H1 (cell line): ENCODE data around the gene ARHGDIB. TPM values are rescaled to one million over a fixed set of nuclear protein-coding genes. Genes with fewer than 3 reads are reported as not detected.

Experiments
- CTCF ChIA-PET: fragments of 300-600 bp; sonication (Branson Sonifier 250); formaldehyde crosslinking; loops from one replicate; lab custom pipeline; 2021; ENCODE audit not compliant: partially characterized antibody; lab: Charles Lee
- POLR2A ChIA-PET: fragments of 300-600 bp; sonication (Branson Sonifier 250); formaldehyde crosslinking; loops from one replicate; lab custom pipeline; 2021; ENCODE audit warnings: inconsistent platforms; ENCODE audit not compliant: partially characterized antibody; lab: Charles Lee
- DNase-seq, 2 experiments: peaks; one replicate each; pipeline versions ENCODE4 v3.0.0 to v3.0.0-alpha.2; 2010 to 2022; ENCODE audit warnings: low spot score in 2 of 2, low read depth in 1 of 2, mixed read lengths in 1 of 2
- FAIRE-seq: peaks from 2 replicates; lab custom pipeline; 2011; peaks lifted over from hg19 to GRCh38; lab: Jason Lieb, UNC
- H2AFZ ChIP-seq: 2 replicates; pipeline ENCODE4 v1.8.1; 2012; ENCODE audit warnings: low read length, inconsistent platforms
- H2AK5ac ChIP-seq: 2 replicates; pipeline ENCODE4 v1.6.1; 2013; ENCODE audit warnings: low read depth, low read length
- H2BK120ac ChIP-seq: replicated peaks from 2 replicates; pipeline ENCODE3; 2013; ENCODE audit warnings: low read depth, low read length, inconsistent platforms
- H2BK12ac ChIP-seq: 2 replicates; pipeline ENCODE4 v1.6.1; 2013; ENCODE audit warnings: low read depth, low read length
- H2BK15ac ChIP-seq: 2 replicates; pipeline ENCODE4 v1.6.1; 2013; ENCODE audit warnings: low read length
- H2BK20ac ChIP-seq: 2 replicates; pipeline ENCODE4 v1.6.1; 2013; ENCODE audit warnings: low read length
- H2BK5ac ChIP-seq: 2 replicates; pipeline ENCODE4 v1.6.1; 2013; ENCODE audit warnings: low read depth, low read length
- H3K14ac ChIP-seq: 2 replicates; pipeline ENCODE4 v1.6.1; 2013; ENCODE audit warnings: inconsistent platforms; ENCODE audit not compliant: insufficient read length
- H3K18ac ChIP-seq: 2 replicates; pipeline ENCODE4 v1.6.1; 2013; ENCODE audit warnings: low read length; ENCODE audit errors: extremely low read depth
- H3K23ac ChIP-seq: 2 replicates; pipeline ENCODE4 v1.6.1; 2013; ENCODE audit warnings: inconsistent platforms; ENCODE audit not compliant: insufficient read length
- H3K23me2 ChIP-seq: 2 replicates; pipeline ENCODE4 v1.6.1; 2013; ENCODE audit warnings: low read depth, low read length
- H3K27ac ChIP-seq: 2 replicates; pipeline ENCODE4 v1.6.1; 2011; ENCODE audit warnings: low read depth, low read length, inconsistent platforms
- H3K27me3 ChIP-seq, 4 experiments: replicated peaks in 1 of 4; 1 replicate in 1 of 4; 2 replicates in 3 of 4; pipeline versions ENCODE4 v1.6.1 to v1.8.1; 2011 to 2013; ENCODE audit warnings: low read length in 3 of 4, mild to moderate bottlenecking in 3 of 4, inconsistent platforms in 2 of 4, mixed read lengths in 2 of 4, moderate library complexity in 1 of 4; ENCODE audit not compliant: control insufficient read depth in 3 of 4, insufficient read depth in 3 of 4; ENCODE audit errors: extremely low read depth in 1 of 4
- H3K36me3 ChIP-seq, 4 experiments: 2 replicates each; pipeline versions ENCODE4 v1.6.1 to v1.8.1; 2011 to 2013; ENCODE audit warnings: mild to moderate bottlenecking in 4 of 4, low read length in 3 of 4, moderate library complexity in 2 of 4, control low read depth in 1 of 4, inconsistent platforms in 1 of 4; ENCODE audit not compliant: insufficient read depth in 4 of 4, control insufficient read depth in 2 of 4
- H3K4ac ChIP-seq: replicated peaks from 2 replicates; pipeline ENCODE3; 2013; ENCODE audit warnings: low read length, low read depth, mixed read lengths, inconsistent platforms; ENCODE audit not compliant: insufficient read length
- H3K4me1 ChIP-seq, 4 experiments: replicated peaks in 1 of 4; 1 replicate in 1 of 4; 2 replicates in 3 of 4; pipeline versions ENCODE4 v1.6.1 to v1.8.1; 2011 to 2013; ENCODE audit warnings: low read length in 3 of 4, inconsistent platforms in 2 of 4, mixed read lengths in 1 of 4; ENCODE audit not compliant: insufficient read depth in 4 of 4, control insufficient read depth in 3 of 4
- H3K4me2 ChIP-seq, 2 experiments: 2 replicates each; pipeline versions ENCODE4 v1.6.1 to v1.8.1; 2011 to 2013; ENCODE audit warnings: low read depth in 2 of 2, low read length in 2 of 2, control low read depth in 1 of 2, inconsistent platforms in 1 of 2, mild to moderate bottlenecking in 1 of 2; ENCODE audit not compliant: insufficient read depth in 1 of 2
- H3K4me3 ChIP-seq, 4 experiments: fragments of 200-600, 300-600 bp in 1 of 4; sonication (generic), shearing (Covaris generic), sonication (Bioruptor Twin) in 1 of 4; 2 replicates each; pipeline versions ENCODE4 v1.5.1 to v1.8.1; 2011 to 2016; ENCODE audit warnings: low read length in 4 of 4, low read depth in 3 of 4, control low read depth in 2 of 4, inconsistent platforms in 2 of 4, mild to moderate bottlenecking in 2 of 4, mixed read lengths in 1 of 4, moderate library complexity in 1 of 4; ENCODE audit not compliant: insufficient read depth in 2 of 4; ENCODE audit errors: extremely low read depth in 1 of 4
- H3K56ac ChIP-seq: replicated peaks from 2 replicates; pipeline ENCODE3; 2013; ENCODE audit warnings: low read depth, mild to moderate bottlenecking, mixed read lengths, low read length, inconsistent platforms; ENCODE audit not compliant: insufficient read length
- H3K79me1 ChIP-seq: 2 replicates; pipeline ENCODE4 v1.6.1; 2013; ENCODE audit warnings: low read depth, low read length, control low read depth
- H3K79me2 ChIP-seq, 2 experiments: 2 replicates each; pipeline versions ENCODE4 v1.6.1 to v1.8.1; 2012 to 2013; ENCODE audit warnings: low read length in 2 of 2, mild to moderate bottlenecking in 2 of 2, inconsistent platforms in 1 of 2; ENCODE audit not compliant: insufficient read depth in 2 of 2, control insufficient read depth in 1 of 2
- H3K9ac ChIP-seq, 4 experiments: replicated peaks in 1 of 4; 1 replicate in 1 of 4; 2 replicates in 3 of 4; pipeline versions ENCODE4 v1.6.1 to v1.8.1; 2011 to 2013; ENCODE audit warnings: low read depth in 3 of 4, low read length in 3 of 4, control low read depth in 2 of 4, mild to moderate bottlenecking in 2 of 4, moderate library complexity in 2 of 4, inconsistent platforms in 1 of 4; ENCODE audit errors: extremely low read depth in 1 of 4
- H3K9me3 ChIP-seq, 2 experiments: 2 replicates each; pipeline versions ENCODE4 v1.6.1 to v1.8.1; 2012 to 2013; ENCODE audit warnings: mild to moderate bottlenecking in 2 of 2, moderate library complexity in 2 of 2, control low read depth in 1 of 2, inconsistent platforms in 1 of 2, low read depth in 1 of 2, low read length in 1 of 2, mixed read lengths in 1 of 2; ENCODE audit not compliant: insufficient read depth in 2 of 2
- H4K20me1 ChIP-seq, 2 experiments: replicated peaks in 1 of 2; 2 replicates each; pipeline versions ENCODE3 to v1.8.1; 2011 to 2013; ENCODE audit warnings: inconsistent platforms in 2 of 2, low read length in 2 of 2, mild to moderate bottlenecking in 1 of 2; ENCODE audit not compliant: insufficient read depth in 2 of 2, control insufficient read depth in 1 of 2
- H4K5ac ChIP-seq: 2 replicates; pipeline ENCODE4 v1.6.1; 2013; ENCODE audit warnings: low read length, low read depth, mixed read lengths, inconsistent platforms; ENCODE audit not compliant: insufficient read length
- H4K8ac ChIP-seq: 2 replicates; pipeline ENCODE4 v1.8.0; 2013; ENCODE audit warnings: mild to moderate bottlenecking, moderate library complexity, low read length, inconsistent platforms; ENCODE audit not compliant: insufficient read depth; ENCODE audit errors: extremely low read depth
- H4K91ac ChIP-seq: replicated peaks from 2 replicates; pipeline ENCODE3; 2013; ENCODE audit warnings: low read length, mixed read lengths, inconsistent platforms; ENCODE audit not compliant: insufficient read length
- CTBP2 ChIP-seq: IDR thresholded peaks from 2 replicates; pipeline ENCODE4 v1.7.0; 2011; ENCODE audit warnings: borderline replicate concordance, mild to moderate bottlenecking, moderate library complexity, mixed read lengths, low read length; ENCODE audit not compliant: insufficient read depth, insufficient read length
- RAD21 ChIP-seq, 2 experiments: IDR thresholded peaks in 1 of 2; conservative IDR thresholded peaks in 1 of 2; 2 replicates each; pipeline ENCODE4 v1.6.1; 2011; ENCODE audit warnings: low read depth in 2 of 2, low read length in 2 of 2, improper control_type of control experiment in 1 of 2, inconsistent platforms in 1 of 2, mild to moderate bottlenecking in 1 of 2, moderate library complexity in 1 of 2
- RXRA ChIP-seq: IDR thresholded peaks from 2 replicates; pipeline ENCODE4 v1.6.1; 2011; ENCODE audit warnings: low read depth, mild to moderate bottlenecking, low read length, moderate library complexity; ENCODE audit not compliant: insufficient read depth
- TAF7 ChIP-seq: optimal IDR thresholded peaks from 2 replicates; pipeline ENCODE3; 2011; ENCODE audit warnings: low read depth, mild to moderate bottlenecking, inconsistent platforms, low read length, moderate library complexity, borderline replicate concordance
- TEAD4 ChIP-seq: IDR thresholded peaks from 2 replicates; pipeline ENCODE4 v1.6.1; 2012; ENCODE audit warnings: low read depth, low read length, inconsistent platforms, mixed read lengths
- WGBS, 2 experiments: shearing (Covaris generic) in 1 of 2; methylation state at CpG; one replicate each; pipeline versions ENCODE4 v1.1.6 to v1.1.7; 2013 to 2015; ENCODE audit warnings: low lambda C conversion rate in 2 of 2, mixed read lengths in 2 of 2, inconsistent platforms in 1 of 2, low coverage in 1 of 2, missing lambda C conversion rate in 1 of 2; ENCODE audit not compliant: insufficient replicate concordance in 2 of 2, insufficient coverage in 1 of 2, insufficient read length in 1 of 2; ENCODE audit errors: extremely low coverage in 1 of 2, missing lambda C conversion rate in 1 of 2; 5-methylcytosine and 5-hydroxymethylcytosine counted together
- polyA plus RNA-seq, 7 experiments: library from polyadenylated mRNA; depleted of rRNA in 3 of 7; stranded (reverse) in 5 of 7; unstranded in 2 of 7; fragments of >200 nt in 5 of 7; fragments of 200-250 nt in 2 of 7; gene quantifications; 1 replicate in 5 of 7; 2 replicates in 1 of 7; 4 replicates in 1 of 7; pipeline versions ENCODE4 v1.2.1 to v1.2.3, GENCODE V29; 2011 to 2013; ENCODE audit warnings: missing spikeins in 2 of 7, mixed read lengths in 2 of 7
- total RNA-seq: library from RNA; stranded (reverse); fragmentation: NEBNext Ultra II Directional; extraction: Animal tissue kit (Norgen Biotek cat#: 25700); gene quantifications from 2 replicates; pipeline ENCODE4 v1.2.1, GENCODE V29; 2021
- TF ChIP-seq, protein P1 (sequence below), 3 experiments: IDR thresholded peaks; 1 replicate in 2 of 3; 2 replicates in 1 of 3; pipeline versions ENCODE4 v1.5.1 to v1.6.1; 2011; ENCODE audit warnings: low read length in 3 of 3, mild to moderate bottlenecking in 3 of 3, inconsistent platforms in 2 of 3, low read depth in 1 of 3, moderate library complexity in 1 of 3; ENCODE audit not compliant: insufficient read depth in 1 of 3; ENCODE audit errors: control extremely low read depth in 1 of 3

Gene ARHGDIB
- total and polyA plus RNA-seq, 2 of the 8 experiments (the other 6 are each of a cell fraction or from before 2014, with no cell fraction given), result 0.82 to 1.3 TPM

DNA sequence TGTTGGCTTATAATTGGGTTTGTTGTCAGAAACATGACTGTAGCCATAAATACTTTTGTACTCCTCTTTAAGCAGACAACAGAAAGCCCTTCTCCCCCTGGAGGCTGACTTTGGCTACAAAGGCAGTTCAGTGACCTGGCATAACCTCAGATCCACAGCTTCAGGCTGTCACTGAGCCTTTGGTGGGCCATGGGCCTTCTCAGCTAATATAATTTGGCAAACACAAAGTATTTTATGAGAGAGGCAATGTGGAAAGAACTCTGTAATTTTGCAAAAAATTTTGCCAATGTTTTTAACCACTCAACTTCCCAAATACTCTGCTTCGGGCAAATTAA lies 60.2 kb downstream of the ARHGDIB start:
- Histone ChIP-seq H4K5ac (no peak overlapping the region), H3K79me1 (no peaks in the 10 kb centered on the region), H3K79me2 (no peaks in the 10 kb centered on the region), H4K20me1 (no peaks in the 10 kb centered on the region), H3K9me3 (no peaks in the 10 kb centered on the region), H3K4me2 (no peak overlapping the region), H2AFZ (no peak overlapping the region), H3K27me3 (no peaks in the 10 kb centered on the region), H3K4ac (no peak overlapping the region), H3K4me3 (no peak overlapping the region), H3K23me2 (no peaks in the 10 kb centered on the region), H3K18ac (no peak overlapping the region), H2BK15ac (no peak overlapping the region), H3K56ac (no peak overlapping the region), H4K91ac (no peak overlapping the region), H4K8ac (no peak overlapping the region), H2BK12ac (no peak overlapping the region), H2BK120ac (no peak overlapping the region), H2AK5ac (no peak overlapping the region), H2BK20ac (no peak overlapping the region), H3K14ac (no peak overlapping the region), H3K23ac (no peak overlapping the region), H2BK5ac (no peak overlapping the region), H3K36me3 (no peaks in the 10 kb centered on the region), H3K9ac (no peak overlapping the region), H3K4me1 (no peaks in the 10 kb centered on the region), H3K27ac (no peak overlapping the region)
- TF ChIP-seq RAD21 (IDR thresholded peaks at IDR 0.05 in 1 of 2, conservative IDR thresholded peaks at IDR 0.05 in 1 of 2; ENCODE audit: low read depth in 2 of 2, low read length in 2 of 2), result peak in 1 of 2 experiments; percentile 22; a peak in 1 of 4 replicates
- no peak for TF ChIP-seq TEAD4
- no peak for TF ChIP-seq CTBP2
- TF ChIP-seq RXRA, result 0 out of 2 replicates have a peak, but pooled peaks have one; percentile 38
- TF ChIP-seq TAF7, result no peak
- TF ChIP-seq, protein P1, sequence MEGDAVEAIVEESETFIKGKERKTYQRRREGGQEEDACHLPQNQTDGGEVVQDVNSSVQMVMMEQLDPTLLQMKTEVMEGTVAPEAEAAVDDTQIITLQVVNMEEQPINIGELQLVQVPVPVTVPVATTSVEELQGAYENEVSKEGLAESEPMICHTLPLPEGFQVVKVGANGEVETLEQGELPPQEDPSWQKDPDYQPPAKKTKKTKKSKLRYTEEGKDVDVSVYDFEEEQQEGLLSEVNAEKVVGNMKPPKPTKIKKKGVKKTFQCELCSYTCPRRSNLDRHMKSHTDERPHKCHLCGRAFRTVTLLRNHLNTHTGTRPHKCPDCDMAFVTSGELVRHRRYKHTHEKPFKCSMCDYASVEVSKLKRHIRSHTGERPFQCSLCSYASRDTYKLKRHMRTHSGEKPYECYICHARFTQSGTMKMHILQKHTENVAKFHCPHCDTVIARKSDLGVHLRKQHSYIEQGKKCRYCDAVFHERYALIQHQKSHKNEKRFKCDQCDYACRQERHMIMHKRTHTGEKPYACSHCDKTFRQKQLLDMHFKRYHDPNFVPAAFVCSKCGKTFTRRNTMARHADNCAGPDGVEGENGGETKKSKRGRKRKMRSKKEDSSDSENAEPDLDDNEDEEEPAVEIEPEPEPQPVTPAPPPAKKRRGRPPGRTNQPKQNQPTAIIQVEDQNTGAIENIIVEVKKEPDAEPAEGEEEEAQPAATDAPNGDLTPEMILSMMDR (IDR thresholded peaks at IDR 0.05; ENCODE audit: control extremely low read depth in 1 of 3, insufficient read depth in 1 of 3, low read depth in 1 of 3, low read length in 3 of 3), result peak in 2 of 3 experiments; percentile 18 to 43; a peak in 3 of 4 replicates
- ChIA-PET POLR2A (no interaction called here), CTCF (interaction anchor here (0.6 to 2.5 kb wide), 9 partner anchors 9 to 177 kb away, joined by 3 to 11 read pairs (median 4); no protein-coding TSS in a partner anchor)
- FAIRE-seq, result peak; percentile 7
- DNase-seq, result no peak
- 100% methylated on average over 1 of the region's 1 CpG; no CpG with 5 or more reads in 1 of the 2 experiments for whole genome bisulfite sequencing, 2 experiments
